Adrenal gland (tissue), 19 donors: ENCODE data around the gene TAC3. TPM values are rescaled to one million over a fixed set of nuclear protein-coding genes. Genes with fewer than 3 reads are reported as not detected.

Experiments
- DNase-seq, 7 donors: peaks; one replicate each; pipeline ENCODE4 v3.0.0-alpha.2; 2019 to 2020
- H3K27ac ChIP-seq, 5 donors: fragments of 200-600 bp; sonication (generic) in 4 of 5; 1 replicate in 3 of 5; 2 replicates in 2 of 5; pipeline versions ENCODE4 v1.5.1 to v1.8.0; 2016 to 2020; ENCODE audit warnings: mild to moderate bottlenecking in 1 of 5
- H3K27me3 ChIP-seq: fragments of 200-600 bp; 2 replicates; pipeline ENCODE4 v1.8.0; 2021
- H3K36me3 ChIP-seq, 2 donors: fragments of 200-600 bp; replicated peaks in 1 of 2; 1 replicate in 1 of 2; 2 replicates in 1 of 2; pipeline versions ENCODE4 v1.5.1 to v1.8.0; 2018 to 2022
- H3K4me1 ChIP-seq, 2 donors: fragments of 200-600 bp; replicated peaks in 1 of 2; 1 replicate in 1 of 2; 2 replicates in 1 of 2; pipeline versions ENCODE4 v1.5.1 to v1.8.0; 2018 to 2021
- H3K4me3 ChIP-seq, 4 donors: fragments of 200-600 bp; sonication (generic) in 3 of 4; one replicate each; pipeline ENCODE4 v1.5.1; 2016 to 2018
- H3K9me3 ChIP-seq, 3 donors: fragments of 200-600 bp; sonication (generic) in 1 of 3; replicated peaks in 1 of 3; 1 replicate in 2 of 3; 2 replicates in 1 of 3; pipeline versions ENCODE4 v1.5.1 to v1.8.0; 2016 to 2021
- CTCF ChIP-seq, 6 experiments: fragments of 450-650 bp in 4 of 6; fragments of 200-600 bp in 2 of 6; sonication (generic) in 1 of 6; IDR thresholded peaks; 1 replicate in 5 of 6; 2 replicates in 1 of 6; pipeline versions ENCODE4 v1.5.1 to v1.8.0; 2016 to 2021; ENCODE audit warnings: antibody characterized with exemption in 6 of 6, mild to moderate bottlenecking in 2 of 6, moderate library complexity in 1 of 6
- POLR2A ChIP-seq, 2 donors: fragments of 450-650 bp; IDR thresholded peaks; one replicate each; pipeline ENCODE4 v1.6.1; 2017; ENCODE audit warnings: antibody characterized with exemption in 2 of 2, mild to moderate bottlenecking in 2 of 2, moderate library complexity in 1 of 2
- WGBS, 4 donors: extraction: QIAGEN DNeasy Blood & Tissue Kit in 2 of 4; methylation state at CpG; one replicate each; pipeline versions ENCODE4 v1.1.5 to v1.1.7; 2013 to 2017; 5-methylcytosine and 5-hydroxymethylcytosine counted together
- intact Hi-C, 2 donors: fragments of 100-400 bp; cut with DNase I; formaldehyde crosslinking; loops; one replicate each; pipeline versions ENCODE4 v1.14.1 to v1.15.0; 2022 to 2023
- long read RNA-seq, 10 donors: library from polyadenylated mRNA in 3 of 10; unstranded in 2 of 10; stranded (forward) in 1 of 10; transcript quantifications; one replicate each; pipeline ENCODE4 v2.0.0 and lab custom pipeline, GENCODE V29; 2021 to 2026
- polyA plus RNA-seq, 3 donors: library from polyadenylated mRNA; stranded (reverse); fragments of 200-250 nt in 2 of 3; fragments of 350-450 nt in 1 of 3; fragmentation: Illumina TruSeq in 1 of 3; extraction: RNeasy Lipid Tissue Mini Kit (QIAGEN cat#74804) in 1 of 3; gene quantifications; one replicate each; pipeline ENCODE4 v1.2.3, GENCODE V29; 2013 to 2014
- total RNA-seq, 9 donors: library from RNA; depleted of rRNA in 4 of 9; stranded (reverse); fragments of >200 nt in 4 of 9; fragments of 120-200 nt in 1 of 9; fragmentation: NEBNext Ultra II Directional in 1 of 9; extraction: Animal tissue kit (Norgen Biotek cat#: 25700) in 1 of 9; gene quantifications; one replicate each; pipeline versions ENCODE4 v1.1.0 to v1.2.4, GENCODE V29; 2013 to 2023
- donor health status: healthy with polysubstance abuse.
- donor health status: Bipolar disorder and iron deficiency.
- donor health status: DM: yes; HTN: yes; CAD: no.
- donor health status: DM: no; HTN: no; CAD: no.
- donor health status: DM: no; HTN: no; CAD: no.
- donor health status: DM: yes; HTN: yes; CAD: no.

Gene TAC3
- total RNA-seq (under 1 TPM in 2 of 9 donors, not detected in 7; 0.39 to 0.46 TPM), polyA plus RNA-seq (1 to 10 TPM in 1 of 3 donors, not detected in 2; 1.1 TPM)
- long read RNA-seq, donor 1: 0 reads
- long read RNA-seq, donor 2, partial matches to known transcripts: 0 of 1 reads
- long read RNA-seq, donor 2, other reads (novel, unspliced or antisense): 0 of 1 reads
- long read RNA-seq, donor 3: 0 reads
- long read RNA-seq, donor 4: 0 reads
- long read RNA-seq, donor 5: 0 reads
- long read RNA-seq, donor 6: 0 reads
- long read RNA-seq, donor 7: 0 reads
- long read RNA-seq, donor 8, partial matches to known transcripts: 0 of 1 reads
- long read RNA-seq, donor 8, other reads (novel, unspliced or antisense): 0 of 1 reads
- long read RNA-seq, donor 9: 0 reads
- long read RNA-seq, donor 10: 0 reads

DNA sequence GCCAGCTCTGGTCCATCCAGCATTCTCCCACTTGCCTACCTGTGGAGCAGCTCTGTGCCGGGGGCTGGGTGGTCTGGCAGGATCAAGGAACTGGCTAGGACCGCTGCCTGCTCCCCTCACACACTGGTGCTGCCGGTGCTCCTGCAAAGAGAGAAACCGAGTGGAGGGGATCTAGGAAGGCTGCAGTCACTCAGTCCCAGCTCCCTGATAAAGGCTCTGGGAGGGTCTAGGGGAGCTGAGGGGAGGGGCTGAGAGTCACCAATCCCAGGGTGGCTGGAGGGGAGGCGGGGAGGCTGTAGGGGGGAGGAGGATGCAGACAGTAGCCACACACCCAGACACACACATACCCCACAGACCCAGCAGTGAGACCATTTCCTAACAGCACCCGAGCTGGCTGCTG is at the start of gene TAC3:
TAC3 (minus strand) TSS at position 182 of the 400 bp plus-strand sequence. CDS start 732 bp downstream, outside the sequence.
- no peak for DNase-seq
- Histone ChIP-seq H3K27ac (no peak within 1 kb of the TSS), H3K4me1 (no peaks in the 10 kb centered on the region), H3K36me3 (no peaks in the 10 kb centered on the region), H3K27me3 (no peaks in the 10 kb centered on the region), H3K9me3 (no peaks in the 10 kb centered on the region), H3K4me3 (no peak within 1 kb of the TSS)
- no peak for TF ChIP-seq CTCF (IDR thresholded peaks at IDR 0.05)
- intact Hi-C loops: no loop called here
- 55 to 77% (median 67%) methylated on average over 3 to 6 of the region's 6 CpGs for WGBS, 4 donors

DNA sequence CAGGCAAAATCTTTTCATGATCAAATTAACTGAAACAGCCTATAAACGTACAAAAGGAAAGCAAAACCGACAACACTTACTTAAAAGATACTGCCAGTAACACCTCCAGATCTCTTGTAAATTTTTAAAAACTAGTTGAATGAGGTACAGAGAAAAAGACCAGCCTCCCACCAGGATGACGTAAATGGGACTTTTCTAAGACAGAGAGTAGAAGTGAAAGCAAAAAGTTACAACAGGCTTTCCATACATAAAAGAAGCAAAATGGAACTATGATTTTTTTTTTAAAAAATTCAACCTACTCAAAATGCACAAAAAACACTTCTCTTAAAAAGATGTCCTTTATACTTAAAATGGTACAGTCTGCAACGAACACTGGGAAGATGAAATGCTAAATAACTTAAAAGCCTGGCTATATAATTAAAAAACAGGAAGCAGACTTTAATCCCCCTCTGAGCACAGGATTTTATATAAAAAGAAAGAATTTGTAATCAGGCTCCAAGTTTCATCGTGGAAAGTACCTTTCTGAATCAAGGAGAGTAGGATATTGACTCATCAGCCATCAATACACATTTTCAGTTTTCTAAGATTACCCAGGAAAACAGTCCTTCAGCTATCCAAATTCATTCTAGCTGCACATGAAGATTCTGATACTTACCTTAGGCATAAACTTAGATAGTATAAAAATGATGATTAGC is 47.8 kb upstream of the TAC3 start:
- H3K4me1 ChIP-seq: no peaks in the 10 kb centered on the region
- 57 to 71% (median 69%) methylated on average over 5 of the region's 5 CpGs for WGBS, 4 donors
- H3K9me3 ChIP-seq: peaks cover 0 to 4% (median 0%) of the 10 kb centered on the region in 3 donors
- TF ChIP-seq POLR2A (IDR thresholded peaks at IDR 0.05) (no peak), CTCF (IDR thresholded peaks at IDR 0.05) (no peak)
- no peak overlapping the region for H3K4me3 ChIP-seq
- no peaks in the 10 kb centered on the region for H3K27me3 ChIP-seq
- intact Hi-C loops: loop anchor here in 1 of 2 donors (5.0 kb wide), 1 partner anchor 52 kb away; no protein-coding TSS in a partner anchor
- DNase-seq: no peak
- no peak overlapping the region for H3K27ac ChIP-seq
- H3K36me3 ChIP-seq: peaks cover 0 to 9% of the 10 kb centered on the region in 2 donors

GRCh38 chr12:57058454-57058853 is 42.1 kb upstream of the TAC3 start:
- Histone ChIP-seq H3K27me3 (no peaks in the 10 kb centered on the region), H3K36me3 (peaks cover 0 to 15% of the 10 kb centered on the region in 2 donors), H3K4me3 (no peak overlapping the region), H3K4me1 (no peaks in the 10 kb centered on the region), H3K27ac (no peak overlapping the region), H3K9me3 (peaks cover 0 to under 1% (median 0%) of the 10 kb centered on the region in 3 donors)
- intact Hi-C loops: loop anchor here in 1 of 2 donors (5.0 kb wide), 1 partner anchor 46 kb away; no protein-coding TSS in a partner anchor
- TF ChIP-seq CTCF (IDR thresholded peaks at IDR 0.05) (no peak), POLR2A (IDR thresholded peaks at IDR 0.05) (no peak)
- 75 to 93% (median 91%) methylated on average over 1 of the region's 1 CpG for WGBS, 4 donors
- no peak for DNase-seq

DNA sequence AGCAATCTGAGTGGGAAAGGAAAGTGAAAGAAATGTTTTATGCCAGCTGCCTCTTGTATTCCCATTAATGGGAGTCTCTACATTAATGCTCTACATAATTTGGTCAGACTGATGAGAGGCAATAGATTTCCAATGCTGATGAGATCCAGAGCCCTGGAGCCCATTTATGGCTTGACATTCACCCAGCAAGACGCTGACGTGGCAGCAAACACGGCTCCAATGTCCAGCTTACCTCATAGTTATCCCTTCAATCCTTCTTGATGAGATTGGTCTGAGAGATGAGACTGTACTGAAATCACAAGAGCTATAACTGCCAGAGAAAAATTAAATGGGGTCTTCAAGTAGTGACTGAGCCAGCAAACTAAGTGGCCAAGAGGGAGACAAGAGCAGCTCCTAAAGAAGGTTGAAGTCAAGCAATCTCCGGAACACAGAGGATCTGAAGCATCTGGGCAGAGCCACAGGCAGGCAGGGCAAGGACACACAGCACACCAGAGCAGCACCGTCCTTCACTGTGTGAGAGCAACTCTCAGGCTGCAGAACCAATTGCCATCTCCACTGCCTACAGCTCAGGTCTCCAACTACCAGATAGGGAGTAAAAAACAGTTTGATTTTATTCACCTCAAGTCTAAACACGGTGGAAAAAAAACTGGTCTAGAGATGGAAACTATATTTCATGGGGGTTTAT is 40.9 kb upstream of the TAC3 start:
- H3K4me1 ChIP-seq: no peaks in the 10 kb centered on the region
- H3K4me3 ChIP-seq: no peak overlapping the region
- peak in 1 of 7 donors; percentile 65 for DNase-seq
- H3K36me3 ChIP-seq: peaks cover 0 to 15% of the 10 kb centered on the region in 2 donors
- 44 to 60% (median 55%) methylated on average over 6 of the region's 6 CpGs for WGBS, 4 donors
- no peaks in the 10 kb centered on the region for H3K9me3 ChIP-seq
- H3K27ac ChIP-seq: peak overlapping the region in 4 of 5 donors; percentile 24 to 75 (median 67)
- intact Hi-C loops: loop anchor here in 1 of 2 donors (5.0 kb wide), 1 partner anchor 45 kb away; no protein-coding TSS in a partner anchor
- no peaks in the 10 kb centered on the region for H3K27me3 ChIP-seq
- no peak for TF ChIP-seq CTCF (IDR thresholded peaks at IDR 0.05)
- no peak for TF ChIP-seq POLR2A (IDR thresholded peaks at IDR 0.05)
